Endothelial cell of umbilical vein (primary cell): ENCODE measurements around the gene POLR3C. TPM values are rescaled to one million over a fixed set of nuclear protein-coding genes. Genes with fewer than 3 reads are reported as not detected.

Source experiments
- BruUV-seq: library from RNA; stranded (reverse); fragments of 400-500 nt; replicated peaks from 2 replicates; lab custom pipeline; 2021; lab: Mats Ljungman, UMichigan
- CTCF ChIA-PET: fragments of 300-600, 350-600 bp; sonication (Branson Sonifier 250); formaldehyde crosslinking; loops from one replicate; lab custom pipeline; 2021; ENCODE audit warnings: antibody characterized with exemption, inconsistent platforms; lab: Charles Lee
- POLR2A ChIA-PET: fragments of 300-600, 350-600 bp; sonication (Branson Sonifier 250); formaldehyde crosslinking; loops from one replicate; lab custom pipeline; 2021; ENCODE audit warnings: antibody characterized with exemption, inconsistent platforms; lab: Charles Lee
- DNase-seq: peaks from one replicate; pipeline ENCODE4 v3.0.0-alpha.2; 2011; ENCODE audit warnings: low read depth, low spot score
- FAIRE-seq: peaks from 2 replicates; lab custom pipeline; 2011; peaks lifted over from hg19 to GRCh38; lab: Jason Lieb, UNC
- H2AFZ ChIP-seq: 2 replicates; pipeline ENCODE4 v1.6.0; 2012; ENCODE audit warnings: low read depth, low read length, control low read depth, inconsistent platforms
- H3K27ac ChIP-seq: 2 replicates; pipeline ENCODE4 v1.5.1; 2011; ENCODE audit warnings: low read depth, mild to moderate bottlenecking, control low read depth, low read length, moderate library complexity; ENCODE audit not compliant: insufficient read depth
- H3K27me3 ChIP-seq, 2 experiments: 2 replicates each; pipeline versions ENCODE4 v1.6.0 to v1.6.1; 2011; ENCODE audit warnings: low read length in 2 of 2, mixed read lengths in 1 of 2; ENCODE audit not compliant: control insufficient read depth in 2 of 2, insufficient read depth in 2 of 2
- H3K36me3 ChIP-seq, 2 experiments: 2 replicates in 1 of 2; 3 replicates in 1 of 2; pipeline ENCODE4 v1.5.1; 2011; ENCODE audit warnings: low read length in 2 of 2, mild to moderate bottlenecking in 1 of 2, moderate library complexity in 1 of 2; ENCODE audit not compliant: control insufficient read depth in 2 of 2, insufficient read depth in 2 of 2; ENCODE audit errors: extremely low read depth in 1 of 2
- H3K4me1 ChIP-seq: 3 replicates; pipeline ENCODE4 v1.5.1; 2011; ENCODE audit warnings: mild to moderate bottlenecking, low read length; ENCODE audit not compliant: control insufficient read depth, insufficient read depth; ENCODE audit errors: extremely low read depth
- H3K4me2 ChIP-seq: 2 replicates; pipeline ENCODE4 v1.6.1; 2011; ENCODE audit warnings: low read length, control low read depth, mixed read lengths; ENCODE audit not compliant: insufficient read depth
- H3K4me3 ChIP-seq, 3 experiments: fragments of 200-600 bp in 1 of 3; sonication (generic), shearing (Covaris generic) in 1 of 3; replicated peaks in 1 of 3; 2 replicates each; pipeline ENCODE4 v1.5.1; 2011 to 2016; ENCODE audit warnings: control low read depth in 3 of 3, low read length in 3 of 3, mild to moderate bottlenecking in 2 of 3, inconsistent platforms in 1 of 3, low read depth in 1 of 3, moderate library complexity in 1 of 3; ENCODE audit not compliant: insufficient read depth in 1 of 3
- H3K79me2 ChIP-seq: 2 replicates; pipeline ENCODE4 v1.6.0; 2012; ENCODE audit warnings: low read length, inconsistent platforms; ENCODE audit not compliant: control insufficient read depth, insufficient read depth
- H3K9ac ChIP-seq: replicated peaks from 2 replicates; pipeline ENCODE3; 2011; ENCODE audit warnings: low read length, control low read depth; ENCODE audit not compliant: insufficient read depth; ENCODE audit errors: extremely low read depth
- H3K9me1 ChIP-seq: replicated peaks from 3 replicates; pipeline ENCODE4 v1.6.0; 2011; ENCODE audit warnings: mild to moderate bottlenecking, low read length; ENCODE audit not compliant: control insufficient read depth, insufficient read depth; ENCODE audit errors: extremely low read depth
- H3K9me3 ChIP-seq: replicated peaks from 2 replicates; pipeline ENCODE4 v1.5.1; 2012; ENCODE audit warnings: low read length, inconsistent platforms; ENCODE audit not compliant: control insufficient read depth, insufficient read depth
- H4K20me1 ChIP-seq: replicated peaks from 2 replicates; pipeline ENCODE3; 2011; ENCODE audit warnings: mild to moderate bottlenecking, low read length; ENCODE audit not compliant: control insufficient read depth, insufficient read depth; ENCODE audit errors: extremely low read depth
- FOS ChIP-seq: IDR thresholded peaks from 2 replicates; pipeline ENCODE4 v1.6.1; 2011; ENCODE audit warnings: mild to moderate bottlenecking, low read length, moderate library complexity, borderline replicate concordance; ENCODE audit not compliant: insufficient read depth
- GATA2 ChIP-seq: IDR thresholded peaks from 2 replicates; pipeline ENCODE4 v1.7.0; 2011; ENCODE audit warnings: low read depth, mild to moderate bottlenecking, moderate library complexity, mixed read lengths, low read length; ENCODE audit not compliant: insufficient read length, insufficient read depth
- JUN ChIP-seq: IDR thresholded peaks from 2 replicates; pipeline ENCODE4 v1.6.1; 2011; ENCODE audit warnings: borderline replicate concordance, low read depth; ENCODE audit not compliant: insufficient read length, insufficient read depth
- MYC ChIP-seq: IDR thresholded peaks from one replicate; pipeline ENCODE4 v1.6.1; 2011; ENCODE audit warnings: mild to moderate bottlenecking, low read depth, low read length
- dilution Hi-C: fragments of 300-500 bp; cut with MboI; formaldehyde crosslinking; loops from one replicate; pipeline ENCODE4 v1.15.0; 2019; ENCODE audit warnings: low sequenced_read_pairs; ENCODE audit not compliant: extremely low pct_ligation_motif_present
- intact Hi-C: fragments of 100-400 bp; cut with micrococcal nuclease; formaldehyde crosslinking; loops from one replicate; pipeline ENCODE4 v1.10.0; 2022
- polyA plus RNA-seq, 4 experiments: library from polyadenylated mRNA; depleted of rRNA in 3 of 4; stranded (reverse) in 3 of 4; unstranded in 1 of 4; fragments of >200 nt; gene quantifications; 2 replicates each; pipeline versions ENCODE4 v1.2.1 to v1.2.3, GENCODE V29; 2011 to 2012; ENCODE audit warnings: missing spikeins in 1 of 4
- total RNA-seq: library from RNA; stranded (reverse); gene quantifications from 2 replicates; pipeline ENCODE4 v1.2.3, GENCODE V29; 2021
- TF ChIP-seq, protein P1 (sequence below): IDR thresholded peaks from 2 replicates; pipeline ENCODE4 v1.6.1; 2011; ENCODE audit not compliant: insufficient read depth, insufficient read length
- TF ChIP-seq, protein P2 (sequence below), 2 donors: IDR thresholded peaks; 1 replicate in 1 of 2; 2 replicates in 1 of 2; pipeline ENCODE4 v1.5.1; 2011; ENCODE audit warnings: low read length in 2 of 2, mild to moderate bottlenecking in 2 of 2, moderate library complexity in 2 of 2, control low read depth in 1 of 2, inconsistent platforms in 1 of 2, low read depth in 1 of 2; ENCODE audit not compliant: insufficient read depth in 1 of 2; ENCODE audit errors: extremely low read depth in 1 of 2

POLR3C gene
- total and polyA plus RNA-seq, 2 donors (not counting 3 experiments of a cell fraction or from before 2014, with no cell fraction given): 28.4 to 30.4 TPM

DNA sequence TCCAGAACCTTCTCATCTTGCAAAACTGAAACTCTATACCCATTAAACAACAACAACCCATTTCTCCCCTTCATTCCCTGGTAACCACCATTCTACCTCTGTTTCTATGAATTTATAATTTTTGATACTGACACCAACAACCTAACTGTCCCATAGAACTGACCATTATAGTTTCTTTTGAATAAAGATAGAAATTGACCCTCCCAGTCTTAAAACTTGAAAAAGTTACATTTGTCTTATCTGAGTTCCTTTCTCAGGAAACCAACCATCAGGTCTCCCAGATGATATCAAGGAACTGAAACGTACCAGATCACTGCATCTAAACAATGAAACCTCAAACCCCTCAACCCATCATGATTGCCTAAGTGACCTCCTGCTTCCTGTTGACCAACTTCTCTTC lies 27.2 kb upstream of the POLR3C start:
- Histone ChIP-seq H3K79me2 (peaks cover 40% of the 10 kb centered on the region), H2AFZ (no peak overlapping the region)
- CTCF ChIA-PET: interaction anchor here (0.5 kb wide), 1 partner anchor 149 kb away, joined by 3 read pairs; no protein-coding TSS in a partner anchor

More for the DNA sequence above, 27.2 kb upstream of the POLR3C start:
- Histone ChIP-seq H3K36me3 (peaks cover 0 to 2% of the 10 kb centered on the region in 2 experiments), H3K9ac (no peak overlapping the region), H3K4me2 (no peak overlapping the region), H3K9me3 (peaks cover 5% of the 10 kb centered on the region), H3K4me3 (no peak overlapping the region), H3K4me1 (no peaks in the 10 kb centered on the region), H3K9me1 (no peaks in the 10 kb centered on the region), H4K20me1 (peaks cover 3% of the 10 kb centered on the region), H3K27ac (no peak overlapping the region), H3K27me3 (no peaks in the 10 kb centered on the region)
- POLR2A ChIA-PET: no interaction called here
- FAIRE-seq: no peak
- intact Hi-C loops: no loop called here
- TF ChIP-seq, protein P1, sequence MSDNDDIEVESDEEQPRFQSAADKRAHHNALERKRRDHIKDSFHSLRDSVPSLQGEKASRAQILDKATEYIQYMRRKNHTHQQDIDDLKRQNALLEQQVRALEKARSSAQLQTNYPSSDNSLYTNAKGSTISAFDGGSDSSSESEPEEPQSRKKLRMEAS: no peak
- TF ChIP-seq GATA2: no peak
- TF ChIP-seq FOS: no peak
- TF ChIP-seq MYC: no peak
- TF ChIP-seq, protein P2, sequence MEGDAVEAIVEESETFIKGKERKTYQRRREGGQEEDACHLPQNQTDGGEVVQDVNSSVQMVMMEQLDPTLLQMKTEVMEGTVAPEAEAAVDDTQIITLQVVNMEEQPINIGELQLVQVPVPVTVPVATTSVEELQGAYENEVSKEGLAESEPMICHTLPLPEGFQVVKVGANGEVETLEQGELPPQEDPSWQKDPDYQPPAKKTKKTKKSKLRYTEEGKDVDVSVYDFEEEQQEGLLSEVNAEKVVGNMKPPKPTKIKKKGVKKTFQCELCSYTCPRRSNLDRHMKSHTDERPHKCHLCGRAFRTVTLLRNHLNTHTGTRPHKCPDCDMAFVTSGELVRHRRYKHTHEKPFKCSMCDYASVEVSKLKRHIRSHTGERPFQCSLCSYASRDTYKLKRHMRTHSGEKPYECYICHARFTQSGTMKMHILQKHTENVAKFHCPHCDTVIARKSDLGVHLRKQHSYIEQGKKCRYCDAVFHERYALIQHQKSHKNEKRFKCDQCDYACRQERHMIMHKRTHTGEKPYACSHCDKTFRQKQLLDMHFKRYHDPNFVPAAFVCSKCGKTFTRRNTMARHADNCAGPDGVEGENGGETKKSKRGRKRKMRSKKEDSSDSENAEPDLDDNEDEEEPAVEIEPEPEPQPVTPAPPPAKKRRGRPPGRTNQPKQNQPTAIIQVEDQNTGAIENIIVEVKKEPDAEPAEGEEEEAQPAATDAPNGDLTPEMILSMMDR (IDR thresholded peaks at IDR 0.05; ENCODE audit: extremely low read depth in 1 of 2, insufficient read depth in 1 of 2, low read depth in 1 of 2, low read length in 2 of 2): no peak
- no peak for TF ChIP-seq JUN
- no TSS peak for BruUV-seq
- DNase-seq: no peak
- dilution Hi-C loops: no loop called here
